ENCODE data around the gene EFHC1.

The EFHC1 gene

GRCh38 chr6:52540286-52540902 is 120.3 kb downstream of the EFHC1 start:
- peaks cover 0 to 2% (median 0%) of the 10 kb centered on the region in 4 experiments for H3K36me3 ChIP-seq (ENCODE audit: control insufficient read depth in 4 of 4, insufficient read depth in 4 of 4, low read length in 3 of 4)
- no CpG with 5 or more reads among the region's 3 CpGs for WGBS (ENCODE audit: insufficient coverage)
- no peaks in the 10 kb centered on the region for H3K9me3 ChIP-seq (ENCODE audit: control extremely low read depth in 1 of 5, control insufficient read depth in 4 of 5, insufficient read depth in 2 of 5, low read depth in 1 of 5, low read length in 4 of 5)
- H3K27ac ChIP-seq (ENCODE audit: insufficient read depth in 1 of 2, low read depth in 1 of 2, low read length in 2 of 2, poor library complexity in 1 of 2, severe bottlenecking in 2 of 2) = no peak overlapping the region
- peaks cover 8 to 25% (median 22%) of the 10 kb centered on the region in 4 experiments for H3K4me1 ChIP-seq (ENCODE audit: control extremely low read depth in 1 of 4, control insufficient read depth in 4 of 4, insufficient read depth in 4 of 4, low read length in 3 of 4)
- no peak overlapping the region for H3K4me3 ChIP-seq (ENCODE audit: control insufficient read depth in 1 of 7, extremely low read depth in 1 of 7, insufficient read depth in 4 of 7, low read depth in 2 of 7, low read length in 6 of 7)
- DNase-seq = no peak
- ChIA-PET POLR2A (no interaction called here), CTCF (interaction anchor here (0.9 to 1.4 kb wide), 2 partner anchors 13 to 36 kb away, joined by 3 read pairs; no protein-coding TSS in a partner anchor)
- no peaks in the 10 kb centered on the region for H3K27me3 ChIP-seq (replicated peaks in 2 of 5; ENCODE audit: control insufficient read depth in 4 of 5, insufficient read depth in 5 of 5, low read length in 4 of 5)

- Histone ChIP-seq H3K9me3 (ENCODE audit: control extremely low read depth in 1 of 5, control insufficient read depth in 4 of 5, insufficient read depth in 2 of 5, low read depth in 1 of 5, low read length in 4 of 5) (no peaks in the 10 kb centered on the region), H3K27ac (ENCODE audit: insufficient read depth in 1 of 2, low read depth in 1 of 2, low read length in 2 of 2, poor library complexity in 1 of 2, severe bottlenecking in 2 of 2) (no peak overlapping the region), H3K4me1 (ENCODE audit: control extremely low read depth in 1 of 4, control insufficient read depth in 4 of 4, insufficient read depth in 4 of 4, low read length in 3 of 4) (peaks cover 6 to 25% (median 22%) of the 10 kb centered on the region in 4 experiments), H3K36me3 (ENCODE audit: control insufficient read depth in 4 of 4, insufficient read depth in 4 of 4, low read length in 3 of 4) (peaks cover 0 to 2% (median 0%) of the 10 kb centered on the region in 4 experiments), H3K4me3 (ENCODE audit: control insufficient read depth in 1 of 7, extremely low read depth in 1 of 7, insufficient read depth in 4 of 7, low read depth in 2 of 7, low read length in 6 of 7) (no peak overlapping the region), H3K27me3 (replicated peaks in 2 of 5; ENCODE audit: control insufficient read depth in 4 of 5, insufficient read depth in 5 of 5, low read length in 4 of 5) (no peaks in the 10 kb centered on the region)
- ChIA-PET CTCF (interaction anchor here (0.9 kb wide), 1 partner anchor 13 kb away, joined by 3 read pairs; no protein-coding TSS in a partner anchor), POLR2A (no interaction called here)
- DNase-seq = no peak
- WGBS (ENCODE audit: insufficient coverage) = 97% methylated on average over 4 of the region's 6 CpGs
These were observed 121.0 kb downstream of the EFHC1 start for GRCh38 chr6:52541135-52541534.

GRCh38 chr6:52543262-52543661 is 123.1 kb downstream of the EFHC1 start:
- Histone ChIP-seq H3K9me3 (ENCODE audit: control extremely low read depth in 1 of 5, control insufficient read depth in 4 of 5, insufficient read depth in 2 of 5, low read depth in 1 of 5, low read length in 4 of 5) (no peaks in the 10 kb centered on the region), H3K4me3 (ENCODE audit: control insufficient read depth in 1 of 7, extremely low read depth in 1 of 7, insufficient read depth in 4 of 7, low read depth in 2 of 7, low read length in 6 of 7) (no peak overlapping the region), H3K27ac (ENCODE audit: insufficient read depth in 1 of 2, low read depth in 1 of 2, low read length in 2 of 2, poor library complexity in 1 of 2, severe bottlenecking in 2 of 2) (no peak overlapping the region), H3K4me1 (ENCODE audit: control extremely low read depth in 1 of 4, control insufficient read depth in 4 of 4, insufficient read depth in 4 of 4, low read length in 3 of 4) (peaks cover 0 to 8% (median 3%) of the 10 kb centered on the region in 4 experiments), H3K27me3 (replicated peaks in 2 of 5; ENCODE audit: control insufficient read depth in 4 of 5, insufficient read depth in 5 of 5, low read length in 4 of 5) (no peaks in the 10 kb centered on the region), H3K36me3 (ENCODE audit: control insufficient read depth in 4 of 4, insufficient read depth in 4 of 4, low read length in 3 of 4) (peaks cover 0 to 2% (median 0%) of the 10 kb centered on the region in 4 experiments)
- ChIA-PET POLR2A (no interaction called here), CTCF (no interaction called here)
- 100% methylated on average over 1 of the region's 1 CpG for WGBS (ENCODE audit: insufficient coverage)
- DNase-seq = no peak

GRCh38 chr6:52543729-52544601 is 123.8 kb downstream of the EFHC1 start:
- H3K4me3 ChIP-seq (ENCODE audit: control insufficient read depth in 1 of 7, extremely low read depth in 1 of 7, insufficient read depth in 4 of 7, low read depth in 2 of 7, low read length in 6 of 7) = no peak overlapping the region
- peaks cover 0 to 2% (median 0%) of the 10 kb centered on the region in 4 experiments for H3K36me3 ChIP-seq (ENCODE audit: control insufficient read depth in 4 of 4, insufficient read depth in 4 of 4, low read length in 3 of 4)
- CTCF ChIA-PET = interaction anchor here (1.2 kb wide), 1 partner anchor 54 kb away, joined by 3 read pairs; no protein-coding TSS in a partner anchor

GRCh38 chr6:52544602-52545405 is 124.7 kb downstream of the EFHC1 start:
- no peak overlapping the region for H3K27ac ChIP-seq (ENCODE audit: insufficient read depth in 1 of 2, low read depth in 1 of 2, low read length in 2 of 2, poor library complexity in 1 of 2, severe bottlenecking in 2 of 2)
- POLR2A ChIA-PET = no interaction called here
- no peaks in the 10 kb centered on the region for H3K9me3 ChIP-seq (ENCODE audit: control extremely low read depth in 1 of 5, control insufficient read depth in 4 of 5, insufficient read depth in 2 of 5, low read depth in 1 of 5, low read length in 4 of 5)
- 94% methylated on average over 6 of the region's 9 CpGs for WGBS (ENCODE audit: insufficient coverage)
- CTCF ChIA-PET = interaction anchor here (1.2 kb wide), 1 partner anchor 53 kb away, joined by 3 read pairs; no protein-coding TSS in a partner anchor
- no peak for DNase-seq
- H3K36me3 ChIP-seq (ENCODE audit: control insufficient read depth in 4 of 4, insufficient read depth in 4 of 4, low read length in 3 of 4) = peaks cover 0 to 2% (median 0%) of the 10 kb centered on the region in 4 experiments
- no peaks in the 10 kb centered on the region for H3K27me3 ChIP-seq (replicated peaks in 2 of 5; ENCODE audit: control insufficient read depth in 4 of 5, insufficient read depth in 5 of 5, low read length in 4 of 5)
- H3K4me1 ChIP-seq (ENCODE audit: control extremely low read depth in 1 of 4, control insufficient read depth in 4 of 4, insufficient read depth in 4 of 4, low read length in 3 of 4) = peaks cover 0 to 4% (median under 1%) of the 10 kb centered on the region in 4 experiments
- no peak overlapping the region for H3K4me3 ChIP-seq (ENCODE audit: control insufficient read depth in 1 of 7, extremely low read depth in 1 of 7, insufficient read depth in 4 of 7, low read depth in 2 of 7, low read length in 6 of 7)

More at GRCh38 chr6:52543729-52544601, 123.8 kb downstream of the EFHC1 start:
- POLR2A ChIA-PET = no interaction called here
- H3K9me3 ChIP-seq (ENCODE audit: control extremely low read depth in 1 of 5, control insufficient read depth in 4 of 5, insufficient read depth in 2 of 5, low read depth in 1 of 5, low read length in 4 of 5) = no peaks in the 10 kb centered on the region
- no peak for DNase-seq
- WGBS (ENCODE audit: insufficient coverage) = 97% methylated on average over 10 of the region's 10 CpGs
- no peak overlapping the region for H3K27ac ChIP-seq (ENCODE audit: insufficient read depth in 1 of 2, low read depth in 1 of 2, low read length in 2 of 2, poor library complexity in 1 of 2, severe bottlenecking in 2 of 2)
- H3K4me1 ChIP-seq (ENCODE audit: control extremely low read depth in 1 of 4, control insufficient read depth in 4 of 4, insufficient read depth in 4 of 4, low read length in 3 of 4) = peaks cover 0 to 2% (median 0%) of the 10 kb centered on the region in 4 experiments
- no peaks in the 10 kb centered on the region for H3K27me3 ChIP-seq (replicated peaks in 2 of 5; ENCODE audit: control insufficient read depth in 4 of 5, insufficient read depth in 5 of 5, low read length in 4 of 5)

GRCh38 chr6:52545406-52546119 is 125.4 kb downstream of the EFHC1 start:
- no peaks in the 10 kb centered on the region for H3K27me3 ChIP-seq (replicated peaks in 2 of 5; ENCODE audit: control insufficient read depth in 4 of 5, insufficient read depth in 5 of 5, low read length in 4 of 5)
- no peak for DNase-seq
- H3K4me3 ChIP-seq (ENCODE audit: control insufficient read depth in 1 of 7, extremely low read depth in 1 of 7, insufficient read depth in 4 of 7, low read depth in 2 of 7, low read length in 6 of 7) = no peak overlapping the region
- H3K4me1 ChIP-seq (ENCODE audit: control extremely low read depth in 1 of 4, control insufficient read depth in 4 of 4, insufficient read depth in 4 of 4, low read length in 3 of 4) = peaks cover 4 to 9% (median 8%) of the 10 kb centered on the region in 4 experiments
- H3K36me3 ChIP-seq (ENCODE audit: control insufficient read depth in 4 of 4, insufficient read depth in 4 of 4, low read length in 3 of 4) = peaks cover 0 to 2% (median 0%) of the 10 kb centered on the region in 4 experiments
- no peaks in the 10 kb centered on the region for H3K9me3 ChIP-seq (ENCODE audit: control extremely low read depth in 1 of 5, control insufficient read depth in 4 of 5, insufficient read depth in 2 of 5, low read depth in 1 of 5, low read length in 4 of 5)
- 97% methylated on average over 5 of the region's 6 CpGs for WGBS (ENCODE audit: insufficient coverage)
- ChIA-PET CTCF (no interaction called here), POLR2A (no interaction called here)
- no peak overlapping the region for H3K27ac ChIP-seq (ENCODE audit: insufficient read depth in 1 of 2, low read depth in 1 of 2, low read length in 2 of 2, poor library complexity in 1 of 2, severe bottlenecking in 2 of 2)
